HG03045 (cell line): ENCODE results near the gene PPP2R2B.
"Not testable (repeated sequence)": the region's sequence is repeated elsewhere in the genome, so short reads cannot be mapped to it uniquely, and the experiment has no call there.

Experiments used
- ATAC-seq: cut with Tn5 transposase; IDR thresholded peaks from one replicate; pipeline ENCODE4 v1.9.1; 2021; ENCODE audit warnings: mild to moderate bottlenecking, moderate library complexity; ENCODE audit not compliant: unreplicated experiment

The PPP2R2B gene

DNA sequence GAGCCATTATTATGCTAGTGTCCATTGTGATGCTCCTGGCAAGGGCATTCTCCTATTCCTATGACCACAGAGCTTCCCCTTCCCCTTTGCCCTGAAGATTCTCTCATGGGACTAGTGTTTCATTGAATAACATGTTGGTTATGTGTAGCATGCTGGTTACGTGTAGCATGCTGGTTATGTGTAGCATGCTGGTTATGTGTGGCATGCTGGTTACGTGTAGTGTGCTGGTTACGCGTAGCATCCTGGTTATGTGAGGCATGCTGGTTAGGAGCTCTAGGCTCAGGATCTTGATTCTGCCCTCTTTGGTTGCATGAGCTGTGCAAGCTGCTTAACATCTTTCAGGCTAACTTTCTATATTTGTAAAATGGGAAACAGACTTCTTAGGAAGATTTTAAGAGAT is 316.1 kb downstream of the PPP2R2B start:
- no peak for ATAC-seq

- ATAC-seq, result no peak
Observed at GRCh38 chr5:146561711-146562110, 316.8 kb downstream of the PPP2R2B start.

DNA sequence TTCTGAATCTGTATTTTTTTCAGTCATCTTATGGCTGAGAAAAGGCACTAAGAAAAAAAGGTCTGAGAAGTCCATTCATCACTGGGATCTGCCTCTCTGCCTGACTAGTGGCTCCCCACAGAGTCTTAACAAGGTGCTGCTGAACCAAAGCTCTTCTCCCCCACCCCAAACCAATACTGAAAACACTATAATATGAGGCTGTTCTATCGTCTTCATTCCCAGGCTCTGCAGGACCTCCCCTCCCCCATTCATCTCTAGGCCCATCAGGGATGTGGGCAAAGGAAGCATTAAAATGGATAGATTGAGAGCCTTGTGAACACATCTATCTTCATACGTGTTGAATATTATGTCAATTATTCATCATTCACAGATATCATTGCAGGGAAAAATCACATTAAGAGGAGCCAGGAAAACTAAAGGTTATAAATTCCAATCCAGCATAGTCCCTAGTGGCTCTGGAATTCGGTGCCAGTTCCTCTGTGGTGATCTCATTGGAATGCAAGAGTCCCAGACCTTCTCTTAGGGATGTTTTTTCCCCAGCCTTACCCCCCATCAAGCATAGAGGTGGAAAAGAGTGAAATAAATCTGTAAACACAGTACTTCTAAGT is 318.2 kb downstream of the PPP2R2B start:
- no peak for ATAC-seq

GRCh38 chr5:146556884-146557283 is 321.7 kb downstream of the PPP2R2B start:
- not testable (repeated sequence) for ATAC-seq

GRCh38 chr5:146553446-146553845 is 325.1 kb downstream of the PPP2R2B start:
- no peak for ATAC-seq

DNA sequence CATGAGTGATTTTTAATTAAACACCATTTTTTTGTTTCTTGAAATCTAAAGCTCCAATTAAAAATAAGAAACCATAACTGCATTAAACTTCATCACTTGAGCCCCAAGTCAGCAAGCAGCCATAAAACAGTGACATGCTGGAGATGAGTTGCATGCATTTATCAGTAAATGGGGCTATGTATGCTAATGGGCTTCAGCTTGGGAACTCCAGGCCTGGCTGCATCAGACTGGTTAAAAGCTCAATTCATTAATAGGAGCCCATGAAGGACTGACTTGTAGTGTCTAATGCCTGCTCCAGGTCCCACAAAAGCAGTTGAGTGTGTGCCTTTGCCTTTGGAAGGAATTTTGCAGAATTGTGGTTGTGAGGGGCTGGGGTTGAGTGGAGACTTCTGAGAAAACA is 328.9 kb downstream of the PPP2R2B start:
- no peak for ATAC-seq

GRCh38 chr5:146548781-146549449 is 329.6 kb downstream of the PPP2R2B start:
- ATAC-seq, result no peak

GRCh38 chr5:146544232-146544631 is 334.3 kb downstream of the PPP2R2B start:
- no peak for ATAC-seq

- peak; percentile 98 for ATAC-seq
Observed at GRCh38 chr5:146541958-146542849, 336.4 kb downstream of the PPP2R2B start.

DNA sequence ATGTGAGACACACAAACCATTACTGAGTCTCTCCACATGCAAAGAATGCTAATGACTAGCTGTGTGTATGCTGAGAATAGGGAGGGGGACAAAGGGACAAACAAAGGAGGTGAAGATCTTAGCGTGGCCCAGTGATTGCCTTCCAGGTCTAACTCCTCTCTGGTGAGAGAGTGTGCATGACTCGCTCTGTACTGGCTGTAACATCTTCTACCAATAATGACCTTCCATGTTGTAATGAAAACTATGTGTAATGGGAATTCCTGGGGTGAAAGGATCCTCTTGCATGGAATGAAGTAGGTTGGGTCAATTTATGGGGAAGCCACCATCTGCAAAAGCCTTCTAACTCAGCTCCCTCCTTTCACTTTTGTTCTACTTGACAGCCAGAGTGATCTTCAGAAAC is 338.1 kb downstream of the PPP2R2B start:
- ATAC-seq, result no peak

DNA sequence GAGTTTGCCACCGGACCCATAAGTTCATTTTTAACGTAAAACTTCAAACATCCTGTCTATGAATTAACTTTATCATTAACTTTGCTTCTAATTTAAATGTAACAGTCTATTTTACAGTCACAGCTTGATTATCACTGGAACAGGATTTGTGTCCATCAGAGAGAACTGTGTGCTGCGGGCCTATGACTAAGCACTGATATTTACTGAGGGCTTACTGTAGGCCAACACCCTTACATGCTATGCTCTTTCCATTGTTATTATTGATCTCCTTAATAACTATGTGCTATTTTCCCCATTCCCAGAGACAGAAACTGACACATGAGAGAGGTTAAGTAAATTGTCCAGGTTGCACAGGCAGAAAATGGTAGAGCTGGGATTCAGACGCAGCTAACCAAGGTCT is 338.6 kb downstream of the PPP2R2B start:
- no peak for ATAC-seq

GRCh38 chr5:146538432-146538831 is 340.1 kb downstream of the PPP2R2B start:
- ATAC-seq, result no peak

GRCh38 chr5:146533882-146534281 is 344.7 kb downstream of the PPP2R2B start:
- no peak for ATAC-seq

DNA sequence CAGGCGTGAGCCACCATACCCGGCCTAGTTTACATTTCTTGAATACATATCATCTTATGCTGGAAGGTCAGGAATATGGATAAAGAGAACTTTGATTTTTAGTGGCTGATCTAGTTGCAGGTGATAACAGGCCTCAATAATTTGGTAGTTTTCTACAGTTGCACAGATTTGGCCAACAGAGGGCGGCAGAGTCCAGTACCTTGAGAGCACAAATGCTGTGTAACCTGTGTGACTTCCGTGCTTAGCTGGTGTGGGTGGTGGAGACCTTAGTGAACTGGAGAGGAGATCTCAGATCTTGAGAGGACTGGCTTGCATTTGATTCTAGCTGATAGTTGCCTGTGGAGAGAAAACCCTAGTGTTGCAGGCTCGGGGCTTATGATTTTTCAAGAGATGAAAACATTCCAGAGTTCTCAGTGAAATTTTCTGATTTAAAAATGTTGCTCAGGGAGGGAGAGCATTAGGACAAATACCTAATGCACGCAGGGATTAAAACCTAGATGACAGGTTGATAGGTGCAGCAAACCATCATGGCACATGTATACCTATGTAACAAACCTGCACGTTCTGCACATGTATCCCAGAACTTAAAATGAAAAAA is 345.2 kb downstream of the PPP2R2B start:
- ATAC-seq, result peak; percentile 93
